Activated naive CD8-positive, alpha-beta T cell (primary cell): ENCODE measurements around the gene RAP1GAP.
"Not testable (repeated sequence)": the region's sequence is repeated elsewhere in the genome, so short reads cannot be mapped to it uniquely, and the experiment has no call there.

Source experiments
- H3K27ac Mint-ChIP-seq: one replicate; pipeline ENCODE4 v1.8.0; 2021; ENCODE audit warnings: mixed read lengths
- H3K27me3 Mint-ChIP-seq: one replicate; pipeline ENCODE4 v1.8.0; 2021; ENCODE audit warnings: mixed read lengths
- H3K36me3 Mint-ChIP-seq: one replicate; pipeline ENCODE4 v1.8.0; 2021; ENCODE audit warnings: mixed read lengths
- H3K4me1 Mint-ChIP-seq: one replicate; pipeline ENCODE4 v1.8.0; 2021; ENCODE audit warnings: low read depth, mixed read lengths
- H3K4me3 Mint-ChIP-seq: one replicate; pipeline ENCODE4 v1.8.0; 2021; ENCODE audit warnings: mild to moderate bottlenecking, mixed read lengths
- H3K9me3 Mint-ChIP-seq: one replicate; pipeline ENCODE4 v1.8.0; 2021; ENCODE audit warnings: low read depth, mixed read lengths

The RAP1GAP gene

GRCh38 chr1:21634806-21635535, 34.2 kb downstream of the RAP1GAP start:
- no peak overlapping the region for H3K27ac Mint-ChIP-seq
- peaks cover 6% of the 10 kb centered on the region for H3K4me1 Mint-ChIP-seq
- no peaks in the 10 kb centered on the region for H3K27me3 Mint-ChIP-seq
- H3K9me3 Mint-ChIP-seq = no peaks in the 10 kb centered on the region
- H3K4me3 Mint-ChIP-seq = no peak overlapping the region
- no peaks in the 10 kb centered on the region for H3K36me3 Mint-ChIP-seq

DNA sequence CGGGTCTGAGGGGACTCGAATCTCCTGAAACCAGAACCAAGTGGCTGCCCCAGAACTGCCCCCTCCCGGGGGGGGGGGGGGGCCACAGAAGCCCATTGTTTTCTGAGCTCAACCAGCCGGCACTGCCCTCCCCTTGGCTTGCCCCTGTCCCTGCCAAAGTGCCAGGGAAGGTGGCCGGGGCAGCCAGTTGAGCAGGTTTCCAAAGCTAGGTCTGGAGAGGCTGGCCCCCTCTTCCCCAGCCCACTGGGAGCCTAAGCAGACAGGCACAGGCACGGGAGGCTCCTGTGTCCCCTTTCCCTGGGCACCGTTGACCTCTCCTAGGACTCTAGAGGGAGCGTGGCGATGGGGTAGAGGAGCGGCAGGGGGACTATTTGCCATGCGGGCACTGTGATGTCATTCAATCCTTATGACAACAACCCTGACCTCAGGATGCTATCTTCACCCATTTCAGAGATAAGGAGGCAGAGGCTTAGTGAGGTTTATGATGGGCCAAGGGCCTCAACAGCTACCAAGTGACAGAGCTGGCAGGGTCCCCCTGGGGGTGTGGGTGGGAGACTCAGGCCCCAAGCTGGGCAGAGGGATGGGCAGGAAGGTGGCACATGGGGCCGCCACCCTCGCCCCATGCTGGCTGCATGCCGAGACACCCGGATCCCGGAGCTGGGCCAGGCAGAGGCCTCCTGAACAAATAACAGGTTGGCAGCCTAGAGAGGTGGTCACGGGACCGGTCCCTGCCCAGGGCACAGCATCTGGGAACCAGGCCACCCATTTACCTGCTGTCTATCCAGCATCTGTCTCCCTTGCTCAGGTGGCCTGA, 35.0 kb downstream of the RAP1GAP start:
- peaks cover 6% of the 10 kb centered on the region for H3K4me1 Mint-ChIP-seq
- H3K4me3 Mint-ChIP-seq = no peak overlapping the region
- no peak overlapping the region for H3K27ac Mint-ChIP-seq
- H3K36me3 Mint-ChIP-seq = no peaks in the 10 kb centered on the region
- H3K27me3 Mint-ChIP-seq = peaks cover 4% of the 10 kb centered on the region
- no peaks in the 10 kb centered on the region for H3K9me3 Mint-ChIP-seq

GRCh38 chr1:21633141-21633755, 35.9 kb downstream of the RAP1GAP start:
- H3K4me1 Mint-ChIP-seq = peaks cover under 1% of the 10 kb centered on the region
- no peak overlapping the region for H3K4me3 Mint-ChIP-seq
- H3K9me3 Mint-ChIP-seq = no peaks in the 10 kb centered on the region
- peaks cover 4% of the 10 kb centered on the region for H3K27me3 Mint-ChIP-seq
- no peak overlapping the region for H3K27ac Mint-ChIP-seq
- H3K36me3 Mint-ChIP-seq = no peaks in the 10 kb centered on the region

- H3K4me1 Mint-ChIP-seq = no peaks in the 10 kb centered on the region
- no peaks in the 10 kb centered on the region for H3K9me3 Mint-ChIP-seq
- no peaks in the 10 kb centered on the region for H3K36me3 Mint-ChIP-seq
- no peak overlapping the region for H3K27ac Mint-ChIP-seq
- no peak overlapping the region for H3K4me3 Mint-ChIP-seq
- peaks cover 4% of the 10 kb centered on the region for H3K27me3 Mint-ChIP-seq
These were observed 36.9 kb downstream of the RAP1GAP start for GRCh38 chr1:21631944-21632887.

- H3K4me1 Mint-ChIP-seq, H3K9me3 Mint-ChIP-seq, H3K27me3 Mint-ChIP-seq, H3K36me3 Mint-ChIP-seq, H3K27ac Mint-ChIP-seq, H3K4me3 Mint-ChIP-seq: not testable (repeated sequence)
These were observed 37.6 kb downstream of the RAP1GAP start for GRCh38 chr1:21631590-21631943.

DNA sequence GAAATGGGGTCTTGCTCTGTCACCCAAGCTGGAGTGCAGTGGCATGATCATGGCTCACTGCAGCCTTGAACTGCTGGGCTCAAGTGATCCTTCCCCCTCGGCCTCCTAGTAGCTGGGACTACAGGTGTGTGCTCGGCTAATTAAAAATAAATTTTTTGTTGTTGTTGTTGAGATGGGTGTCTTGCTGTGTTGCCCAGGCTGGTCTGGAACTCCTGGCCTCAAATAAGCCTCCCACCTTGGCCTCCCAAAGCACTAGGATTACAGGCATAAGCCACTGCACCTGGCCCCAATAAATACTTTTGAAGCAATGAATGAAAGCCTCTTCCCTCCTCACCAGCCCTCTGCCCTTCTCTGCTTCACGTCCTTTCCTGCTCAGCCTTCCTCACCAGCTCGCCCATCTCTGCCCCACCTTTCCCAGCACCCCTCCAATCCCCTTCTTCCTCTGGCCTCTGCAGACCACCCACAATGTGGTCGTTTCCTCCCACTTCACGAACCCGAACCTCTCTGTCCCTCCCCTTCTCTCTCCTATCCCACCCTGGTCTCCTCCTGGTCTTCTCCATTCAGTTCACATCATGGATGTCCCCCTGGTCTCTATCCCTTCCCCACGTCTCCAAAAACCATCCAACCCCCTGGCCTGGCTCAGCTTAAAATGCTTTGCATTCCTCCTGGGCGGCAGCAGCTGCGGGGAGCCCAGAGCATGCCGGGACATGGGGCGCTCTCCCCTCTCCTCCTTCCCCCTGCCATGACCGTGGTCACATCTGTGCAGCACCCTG, 38.4 kb downstream of the RAP1GAP start:
- Mint-ChIP-seq H3K36me3 (no peaks in the 10 kb centered on the region), H3K4me1 (no peaks in the 10 kb centered on the region), H3K27ac (no peak overlapping the region), H3K4me3 (no peak overlapping the region), H3K9me3 (no peaks in the 10 kb centered on the region), H3K27me3 (peaks cover 4% of the 10 kb centered on the region)

DNA sequence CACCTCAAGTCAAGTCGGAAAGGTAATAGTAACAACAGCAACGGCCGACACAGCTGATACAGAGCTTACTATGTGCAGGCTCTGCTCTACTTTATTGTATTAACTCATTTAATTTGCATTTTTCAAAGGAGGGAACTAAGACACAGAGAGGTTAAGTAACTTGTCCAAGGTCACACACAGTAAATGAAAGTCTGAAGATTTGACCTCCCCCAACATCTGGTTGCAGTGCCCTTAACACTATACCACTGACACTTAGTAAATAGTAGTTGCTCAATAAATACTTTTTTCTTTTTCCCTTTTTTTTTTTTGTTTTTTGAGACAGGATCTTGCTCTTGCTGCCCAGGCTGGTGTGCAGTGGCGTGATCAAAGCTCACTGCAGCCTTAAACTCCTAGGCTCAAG, 39.2 kb downstream of the RAP1GAP start:
- Mint-ChIP-seq H3K4me3 (no peak overlapping the region), H3K27me3 (peaks cover 7% of the 10 kb centered on the region), H3K9me3 (no peaks in the 10 kb centered on the region), H3K36me3 (no peaks in the 10 kb centered on the region), H3K4me1 (no peaks in the 10 kb centered on the region), H3K27ac (no peak overlapping the region)

DNA sequence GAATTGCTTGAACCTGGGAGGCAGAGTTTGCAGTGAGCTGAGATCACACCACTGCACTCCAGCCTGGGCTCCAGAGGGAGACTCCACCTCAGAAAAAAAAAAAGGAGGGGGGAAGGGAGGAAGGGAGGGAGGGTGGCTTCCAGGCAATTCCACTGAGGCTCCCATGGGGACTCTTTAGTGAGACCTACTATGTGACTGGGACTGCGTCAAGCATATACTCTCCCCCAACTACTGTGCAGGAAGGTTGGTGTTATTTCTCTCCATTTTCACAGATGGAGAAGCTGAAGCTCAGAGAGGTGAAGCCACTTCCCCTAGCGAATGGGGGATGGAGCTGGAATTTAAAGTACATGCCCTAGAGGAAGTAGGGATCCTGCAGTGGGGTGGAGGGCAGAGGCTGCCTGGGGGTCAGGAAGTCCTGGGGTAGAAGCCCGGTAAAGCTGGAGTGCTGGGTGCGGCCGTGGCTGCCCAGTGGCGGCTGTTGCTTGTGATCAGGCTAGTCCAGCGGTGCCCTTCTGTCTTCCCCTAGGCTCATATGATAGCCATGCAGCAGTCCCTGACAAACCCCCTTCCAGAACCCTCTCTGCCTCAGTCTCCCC, 40.3 kb downstream of the RAP1GAP start:
- H3K4me1 Mint-ChIP-seq = no peaks in the 10 kb centered on the region
- no peaks in the 10 kb centered on the region for H3K36me3 Mint-ChIP-seq
- H3K9me3 Mint-ChIP-seq = no peaks in the 10 kb centered on the region
- peaks cover 8% of the 10 kb centered on the region for H3K27me3 Mint-ChIP-seq
- H3K4me3 Mint-ChIP-seq = no peak overlapping the region
- H3K27ac Mint-ChIP-seq = no peak overlapping the region

DNA sequence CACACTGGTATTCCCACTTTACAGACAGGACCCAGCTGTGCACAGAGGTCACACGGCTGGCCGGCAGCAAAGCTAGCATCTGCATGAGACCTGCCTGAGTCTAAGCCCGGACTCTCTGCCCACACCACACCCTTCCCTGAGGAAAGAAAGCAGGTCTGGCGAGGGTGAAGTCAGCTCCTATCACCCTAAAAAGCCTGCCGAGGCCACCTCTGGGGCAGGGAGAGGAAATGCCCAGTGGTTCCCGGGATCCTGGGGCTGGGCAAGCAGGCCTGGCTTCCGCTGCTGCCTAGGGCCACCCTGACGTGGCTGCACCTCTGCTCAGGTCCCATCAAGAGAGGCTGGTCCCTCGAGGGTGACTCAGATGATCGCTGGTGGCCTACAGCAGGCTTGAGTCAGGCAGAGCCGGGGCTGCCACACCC, 42.2 kb downstream of the RAP1GAP start:
- Mint-ChIP-seq H3K4me1 (peaks cover 2% of the 10 kb centered on the region), H3K27me3 (peaks cover 11% of the 10 kb centered on the region)

GRCh38 chr1:21625390-21626190, 43.6 kb downstream of the RAP1GAP start:
- H3K4me3 Mint-ChIP-seq = no peak overlapping the region
- no peak overlapping the region for H3K27ac Mint-ChIP-seq
- peaks cover 16% of the 10 kb centered on the region for H3K27me3 Mint-ChIP-seq
- H3K36me3 Mint-ChIP-seq = no peaks in the 10 kb centered on the region
- H3K9me3 Mint-ChIP-seq = no peaks in the 10 kb centered on the region
- H3K4me1 Mint-ChIP-seq = peaks cover 5% of the 10 kb centered on the region

More for the DNA sequence above, 42.2 kb downstream of the RAP1GAP start:
- Mint-ChIP-seq H3K4me3 (no peak overlapping the region), H3K9me3 (no peaks in the 10 kb centered on the region), H3K36me3 (no peaks in the 10 kb centered on the region), H3K27ac (no peak overlapping the region)

DNA sequence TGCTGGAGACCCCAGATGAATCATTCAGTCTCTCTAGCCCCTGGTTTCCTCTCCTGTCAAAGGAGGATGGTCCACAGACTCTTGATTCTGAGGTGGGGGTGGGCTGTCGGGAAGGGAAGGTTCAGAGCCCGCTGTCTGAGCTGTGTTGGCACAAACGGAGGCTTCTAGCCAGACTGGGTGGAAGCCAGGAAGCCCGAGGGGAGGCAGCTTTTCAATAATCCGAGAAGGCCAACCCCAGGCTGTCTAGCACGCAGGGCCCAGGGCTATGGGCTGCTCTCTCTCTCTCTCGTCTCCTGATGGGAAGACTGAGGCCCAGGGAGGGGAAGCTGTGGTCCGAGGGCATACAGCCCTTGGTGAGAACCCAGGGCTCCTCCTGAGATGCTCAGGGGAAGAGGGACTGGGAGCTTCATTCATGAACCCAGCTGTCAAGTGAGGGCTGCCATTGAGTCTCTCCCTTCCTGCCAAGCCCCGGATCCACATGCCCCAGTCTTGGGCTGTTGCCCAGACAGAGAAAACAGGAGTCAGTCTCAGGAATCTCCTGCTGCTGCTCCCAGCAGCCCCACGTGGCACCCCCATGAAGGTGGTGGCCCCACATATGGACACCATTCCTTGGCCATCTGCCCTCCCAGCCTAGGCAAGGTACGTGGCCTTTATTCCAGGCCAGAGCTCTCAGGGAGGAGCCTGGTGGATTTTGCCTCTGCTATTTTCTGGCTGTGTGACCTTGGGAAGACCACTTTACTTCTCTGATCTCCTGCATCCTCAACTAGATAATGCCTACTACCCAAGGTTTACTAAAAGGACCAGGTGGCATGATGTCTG, 44.4 kb downstream of the RAP1GAP start:
- peaks cover 5% of the 10 kb centered on the region for H3K4me1 Mint-ChIP-seq
- H3K27me3 Mint-ChIP-seq = peaks cover 15% of the 10 kb centered on the region
- H3K4me3 Mint-ChIP-seq = no peak overlapping the region
- H3K36me3 Mint-ChIP-seq = no peaks in the 10 kb centered on the region
- H3K9me3 Mint-ChIP-seq = no peaks in the 10 kb centered on the region
- H3K27ac Mint-ChIP-seq = no peak overlapping the region

GRCh38 chr1:21623410-21623961, 45.7 kb downstream of the RAP1GAP start:
- H3K36me3 Mint-ChIP-seq = no peaks in the 10 kb centered on the region
- peaks cover 13% of the 10 kb centered on the region for H3K27me3 Mint-ChIP-seq
- no peak overlapping the region for H3K4me3 Mint-ChIP-seq

More at GRCh38 chr1:21623410-21623961, 45.7 kb downstream of the RAP1GAP start:
- Mint-ChIP-seq H3K4me1 (peaks cover 5% of the 10 kb centered on the region), H3K27ac (no peak overlapping the region), H3K9me3 (no peaks in the 10 kb centered on the region)
